H1 (cell line): ENCODE data around the gene GLOD4. TPM values are rescaled to one million over a fixed set of nuclear protein-coding genes. Genes with fewer than 3 reads are reported as not detected.

Experiments
- POLR2A ChIP-seq, 2 experiments: IDR thresholded peaks; 1 replicate in 1 of 2; 2 replicates in 1 of 2; pipeline ENCODE4 v1.6.1; 2011; ENCODE audit warnings: low read depth in 2 of 2, low read length in 2 of 2, mild to moderate bottlenecking in 2 of 2; ENCODE audit errors: control extremely low read depth in 1 of 2
- RAD21 ChIP-seq, 2 experiments: IDR thresholded peaks in 1 of 2; conservative IDR thresholded peaks in 1 of 2; 2 replicates each; pipeline ENCODE4 v1.6.1; 2011; ENCODE audit warnings: low read depth in 2 of 2, low read length in 2 of 2, improper control_type of control experiment in 1 of 2, inconsistent platforms in 1 of 2, mild to moderate bottlenecking in 1 of 2, moderate library complexity in 1 of 2
- polyA plus RNA-seq, 7 experiments: library from polyadenylated mRNA; depleted of rRNA in 3 of 7; stranded (reverse) in 5 of 7; unstranded in 2 of 7; fragments of >200 nt in 5 of 7; fragments of 200-250 nt in 2 of 7; gene quantifications; 1 replicate in 5 of 7; 2 replicates in 1 of 7; 4 replicates in 1 of 7; pipeline versions ENCODE4 v1.2.1 to v1.2.3, GENCODE V29; 2011 to 2013; ENCODE audit warnings: missing spikeins in 2 of 7, mixed read lengths in 2 of 7
- total RNA-seq: library from RNA; stranded (reverse); fragmentation: NEBNext Ultra II Directional; extraction: Animal tissue kit (Norgen Biotek cat#: 25700); gene quantifications from 2 replicates; pipeline ENCODE4 v1.2.1, GENCODE V29; 2021

GLOD4 gene
- total and polyA plus RNA-seq, 2 of the 8 experiments (the other 6 are each of a cell fraction or from before 2014, with no cell fraction given): 36.8 to 81.3 TPM

GRCh38 chr17:830950-831349 is 48.9 kb upstream of the GLOD4 start (continued):
- TF ChIP-seq RAD21 (IDR thresholded peaks at IDR 0.05 in 1 of 2, conservative IDR thresholded peaks at IDR 0.05 in 1 of 2; ENCODE audit: low read depth in 2 of 2, low read length in 2 of 2): no peak
- no peak for TF ChIP-seq POLR2A (IDR thresholded peaks at IDR 0.05; ENCODE audit: control extremely low read depth in 1 of 2, low read depth in 2 of 2, low read length in 2 of 2)
